ENCODE data around the gene ZNF268.

Gene ZNF268

DNA sequence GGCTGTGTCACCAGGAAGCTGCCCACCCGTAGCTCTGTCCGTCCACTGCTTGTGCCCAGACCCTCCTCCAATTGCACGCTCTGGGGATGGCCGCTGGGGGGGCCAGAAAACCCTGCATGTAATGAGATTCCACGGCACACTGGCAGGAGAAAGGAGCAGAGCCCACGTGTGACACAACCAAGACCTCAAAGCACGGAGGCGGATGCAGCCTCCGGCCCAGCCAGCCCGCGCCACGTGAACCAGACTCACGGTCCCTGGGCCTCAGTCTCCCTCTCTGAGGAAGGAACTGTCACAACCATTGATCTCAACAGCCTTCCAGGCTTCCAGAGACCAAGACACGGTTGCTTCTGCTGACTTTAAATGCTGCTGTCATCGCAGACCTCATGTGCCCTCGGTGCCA, 39.9 kb downstream of the ZNF268 start:
- Histone ChIP-seq H2AFZ (ENCODE audit: low read length) (no peak overlapping the region), H4K20me1 (ENCODE audit: insufficient read depth, low read length) (no peaks in the 10 kb centered on the region), H3K27me3 (ENCODE audit: insufficient read depth, low read length) (no peaks in the 10 kb centered on the region), H3K36me3 (ENCODE audit: insufficient read depth, low read length) (no peaks in the 10 kb centered on the region), H3K9ac (ENCODE audit: low read length) (no peak overlapping the region), H3K27ac (ENCODE audit: low read depth, low read length, poor library complexity, severe bottlenecking) (no peak overlapping the region), H3K9me2 (ENCODE audit: low read depth, low read length) (no peaks in the 10 kb centered on the region), H3K4me2 (ENCODE audit: low read length) (no peak overlapping the region), H3K4me1 (ENCODE audit: insufficient read depth, low read length, severe bottlenecking) (no peaks in the 10 kb centered on the region), H3K4me3 (ENCODE audit: low read depth, low read length, poor library complexity, severe bottlenecking) (no peak overlapping the region), H3F3A (ENCODE audit: insufficient read depth, low read length) (no peaks in the 10 kb centered on the region), H3K79me2 (ENCODE audit: insufficient read depth, low read length) (no peaks in the 10 kb centered on the region), H3K9me3 (ENCODE audit: low read length) (peaks cover 7% of the 10 kb centered on the region; the same call in 1 of the 2 replicates)
- no peak for TF ChIP-seq EZH2 (IDR thresholded peaks at IDR 0.05; ENCODE audit: borderline replicate concordance, low read length)
- TF ChIP-seq, protein P1, sequence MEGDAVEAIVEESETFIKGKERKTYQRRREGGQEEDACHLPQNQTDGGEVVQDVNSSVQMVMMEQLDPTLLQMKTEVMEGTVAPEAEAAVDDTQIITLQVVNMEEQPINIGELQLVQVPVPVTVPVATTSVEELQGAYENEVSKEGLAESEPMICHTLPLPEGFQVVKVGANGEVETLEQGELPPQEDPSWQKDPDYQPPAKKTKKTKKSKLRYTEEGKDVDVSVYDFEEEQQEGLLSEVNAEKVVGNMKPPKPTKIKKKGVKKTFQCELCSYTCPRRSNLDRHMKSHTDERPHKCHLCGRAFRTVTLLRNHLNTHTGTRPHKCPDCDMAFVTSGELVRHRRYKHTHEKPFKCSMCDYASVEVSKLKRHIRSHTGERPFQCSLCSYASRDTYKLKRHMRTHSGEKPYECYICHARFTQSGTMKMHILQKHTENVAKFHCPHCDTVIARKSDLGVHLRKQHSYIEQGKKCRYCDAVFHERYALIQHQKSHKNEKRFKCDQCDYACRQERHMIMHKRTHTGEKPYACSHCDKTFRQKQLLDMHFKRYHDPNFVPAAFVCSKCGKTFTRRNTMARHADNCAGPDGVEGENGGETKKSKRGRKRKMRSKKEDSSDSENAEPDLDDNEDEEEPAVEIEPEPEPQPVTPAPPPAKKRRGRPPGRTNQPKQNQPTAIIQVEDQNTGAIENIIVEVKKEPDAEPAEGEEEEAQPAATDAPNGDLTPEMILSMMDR (IDR thresholded peaks at IDR 0.05; ENCODE audit: low read length), result no peak

- no peak for TF ChIP-seq EZH2 (IDR thresholded peaks at IDR 0.05; ENCODE audit: borderline replicate concordance, low read length)
- TF ChIP-seq, protein P1 (IDR thresholded peaks at IDR 0.05; ENCODE audit: low read length), result no peak
- no peak overlapping the region for H2AFZ ChIP-seq (ENCODE audit: low read length)
- H3K9me2 ChIP-seq (ENCODE audit: low read depth, low read length), result no peaks in the 10 kb centered on the region
- H3K36me3 ChIP-seq (ENCODE audit: insufficient read depth, low read length), result no peaks in the 10 kb centered on the region
- H3K9me3 ChIP-seq (ENCODE audit: low read length), result peaks cover 7% of the 10 kb centered on the region; the same call in 1 of the 2 replicates
- H3F3A ChIP-seq (ENCODE audit: insufficient read depth, low read length), result no peaks in the 10 kb centered on the region
- H3K4me2 ChIP-seq (ENCODE audit: low read length), result no peak overlapping the region
- no peaks in the 10 kb centered on the region for H3K27me3 ChIP-seq (ENCODE audit: insufficient read depth, low read length)
- H3K27ac ChIP-seq (ENCODE audit: low read depth, low read length, poor library complexity, severe bottlenecking), result no peak overlapping the region
- H3K79me2 ChIP-seq (ENCODE audit: insufficient read depth, low read length), result no peaks in the 10 kb centered on the region
- H4K20me1 ChIP-seq (ENCODE audit: insufficient read depth, low read length), result no peaks in the 10 kb centered on the region
- no peak overlapping the region for H3K9ac ChIP-seq (ENCODE audit: low read length)
- no peaks in the 10 kb centered on the region for H3K4me1 ChIP-seq (ENCODE audit: insufficient read depth, low read length, severe bottlenecking)
- no peak overlapping the region for H3K4me3 ChIP-seq (ENCODE audit: low read depth, low read length, poor library complexity, severe bottlenecking)
Observed at GRCh38 chr12:133222211-133222610, 40.9 kb downstream of the ZNF268 start.

- Histone ChIP-seq H3F3A (ENCODE audit: insufficient read depth, low read length) (no peaks in the 10 kb centered on the region), H3K4me2 (ENCODE audit: low read length) (no peak overlapping the region), H3K36me3 (ENCODE audit: insufficient read depth, low read length) (no peaks in the 10 kb centered on the region), H3K9me3 (ENCODE audit: low read length) (peaks cover 5% of the 10 kb centered on the region; the same call in 1 of the 2 replicates), H3K4me1 (ENCODE audit: insufficient read depth, low read length, severe bottlenecking) (no peaks in the 10 kb centered on the region), H2AFZ (ENCODE audit: low read length) (no peak overlapping the region), H3K27me3 (ENCODE audit: insufficient read depth, low read length) (no peaks in the 10 kb centered on the region), H3K27ac (ENCODE audit: low read depth, low read length, poor library complexity, severe bottlenecking) (no peak overlapping the region), H3K9ac (ENCODE audit: low read length) (no peak overlapping the region), H3K4me3 (ENCODE audit: low read depth, low read length, poor library complexity, severe bottlenecking) (no peak overlapping the region), H3K9me2 (ENCODE audit: low read depth, low read length) (no peaks in the 10 kb centered on the region), H3K79me2 (ENCODE audit: insufficient read depth, low read length) (no peaks in the 10 kb centered on the region), H4K20me1 (ENCODE audit: insufficient read depth, low read length) (no peaks in the 10 kb centered on the region)
- no peak for TF ChIP-seq EZH2 (IDR thresholded peaks at IDR 0.05; ENCODE audit: borderline replicate concordance, low read length)
- TF ChIP-seq, protein P1 (IDR thresholded peaks at IDR 0.05; ENCODE audit: low read length), result no peak
Observed at GRCh38 chr12:133225527-133225926, 44.2 kb downstream of the ZNF268 start.
